Duodenal mucosa (tissue), 2 donors: ENCODE results near the gene BRMS1.
"Not testable (repeated sequence)": the region's sequence is repeated elsewhere in the genome, so short reads cannot be mapped to it uniquely, and the experiment has no call there.

Experiments
- H3K27ac ChIP-seq: one replicate; pipeline ENCODE4 v1.7.0; 2013; ENCODE audit warnings: low read depth, low read length
- H3K27me3 ChIP-seq, 2 donors: one replicate each; pipeline ENCODE4 v1.7.0; 2013; ENCODE audit warnings: low read length in 2 of 2, control low read depth in 1 of 2; ENCODE audit not compliant: insufficient read depth in 2 of 2, control insufficient read depth in 1 of 2
- H3K36me3 ChIP-seq, 2 donors: one replicate each; pipeline ENCODE4 v1.7.0; 2013; ENCODE audit warnings: low read length in 2 of 2, control low read depth in 1 of 2; ENCODE audit not compliant: insufficient read depth in 2 of 2, control insufficient read depth in 1 of 2
- H3K4me1 ChIP-seq, 2 donors: one replicate each; pipeline ENCODE4 v1.7.0; 2013; ENCODE audit warnings: low read length in 2 of 2, control low read depth in 1 of 2; ENCODE audit not compliant: insufficient read depth in 2 of 2, control insufficient read depth in 1 of 2
- H3K4me3 ChIP-seq, 2 donors: one replicate each; pipeline ENCODE4 v1.7.0; 2013; ENCODE audit warnings: low read length in 2 of 2, low read depth in 1 of 2
- H3K9ac ChIP-seq, 2 donors: one replicate each; pipeline ENCODE4 v1.7.0; 2013; ENCODE audit warnings: low read length in 2 of 2, low read depth in 1 of 2
- H3K9me3 ChIP-seq, 2 donors: one replicate each; pipeline ENCODE4 v1.7.0; 2013; ENCODE audit warnings: low read length in 2 of 2, control low read depth in 1 of 2; ENCODE audit not compliant: control insufficient read depth in 1 of 2

The BRMS1 gene

DNA sequence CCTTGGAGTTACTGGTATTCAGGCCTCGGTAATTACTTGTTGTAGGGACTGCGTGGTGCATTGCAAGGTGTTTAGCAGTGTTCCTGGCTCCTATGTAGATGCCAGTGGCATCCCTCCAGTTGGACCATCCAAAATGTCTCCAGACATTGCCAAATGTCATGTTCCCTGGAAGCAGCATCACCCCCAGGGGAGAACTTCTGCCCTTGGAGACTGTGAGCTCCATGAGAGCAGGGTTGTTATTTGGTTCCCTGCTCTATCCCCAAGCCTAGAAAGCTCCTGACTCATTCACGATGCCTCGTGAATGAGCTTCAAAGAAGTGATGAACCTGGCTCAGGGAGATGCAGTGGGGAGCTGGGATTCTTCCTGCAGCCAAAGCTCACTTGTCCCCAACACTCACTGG lies 23.3 kb downstream of the BRMS1 start:
- Histone ChIP-seq H3K4me1 (peaks cover 10 to 13% of the 10 kb centered on the region in 2 donors), H3K4me3 (no peak overlapping the region), H3K9me3 (no peaks in the 10 kb centered on the region), H3K36me3 (no peaks in the 10 kb centered on the region), H3K9ac (no peak overlapping the region), H3K27me3 (no peaks in the 10 kb centered on the region), H3K27ac (no peak overlapping the region)

DNA sequence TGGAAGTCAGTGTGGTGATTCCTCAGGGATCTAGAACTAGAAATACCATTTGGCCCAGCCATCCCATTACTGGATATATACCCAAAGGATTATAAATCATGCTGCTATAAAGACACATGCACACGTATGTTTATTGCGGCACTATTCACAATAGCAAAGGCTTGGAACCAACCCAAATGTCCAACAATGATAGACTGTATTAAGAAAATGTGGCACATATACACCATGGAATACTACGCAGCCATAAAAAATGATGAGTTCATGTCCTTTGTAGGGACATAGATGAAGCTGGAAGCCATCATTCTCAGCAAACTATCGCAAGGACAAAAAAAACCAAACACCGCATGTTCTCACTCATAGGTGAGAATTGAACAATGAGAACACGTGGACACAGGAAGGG lies 24.2 kb downstream of the BRMS1 start:
- not testable (repeated sequence) for H3K9me3 ChIP-seq, H3K27me3 ChIP-seq, H3K27ac ChIP-seq, H3K36me3 ChIP-seq, H3K9ac ChIP-seq, H3K4me3 ChIP-seq
- H3K4me1 ChIP-seq, result peaks cover 10 to 17% of the 10 kb centered on the region in 2 donors

- not testable (repeated sequence) for H3K9me3 ChIP-seq, H3K36me3 ChIP-seq
- peaks cover 10 to 17% of the 10 kb centered on the region in 2 donors for H3K4me1 ChIP-seq
Measured at GRCh38 chr11:66320289-66320688, 24.6 kb downstream of the BRMS1 start.

DNA sequence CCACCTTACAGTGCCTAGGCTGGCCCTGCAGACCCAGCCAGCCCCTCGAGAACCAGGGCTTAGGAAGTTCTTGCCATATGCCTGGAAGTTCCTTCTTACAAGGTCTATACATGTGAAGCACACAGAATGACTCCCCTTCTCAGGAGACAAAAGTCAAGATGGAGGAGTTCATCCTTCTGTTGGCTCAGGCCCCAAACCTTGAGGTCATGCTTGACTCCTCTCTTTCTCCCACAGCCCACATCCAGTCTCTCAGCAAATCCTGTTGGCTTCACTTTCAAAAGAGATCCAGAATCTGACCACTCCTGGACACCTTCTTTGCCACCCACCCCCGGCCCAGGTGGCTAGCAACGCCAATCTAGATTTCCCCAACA lies 26.3 kb downstream of the BRMS1 start:
- peaks cover 10 to 23% of the 10 kb centered on the region in 2 donors for H3K4me1 ChIP-seq
- no peaks in the 10 kb centered on the region for H3K36me3 ChIP-seq
- H3K4me3 ChIP-seq, result no peak overlapping the region
- no peak overlapping the region for H3K27ac ChIP-seq
- H3K9me3 ChIP-seq, result no peaks in the 10 kb centered on the region
- no peaks in the 10 kb centered on the region for H3K27me3 ChIP-seq
- no peak overlapping the region for H3K9ac ChIP-seq

More at GRCh38 chr11:66320289-66320688, 24.6 kb downstream of the BRMS1 start:
- not testable (repeated sequence) for H3K9ac ChIP-seq, H3K27ac ChIP-seq, H3K4me3 ChIP-seq, H3K27me3 ChIP-seq

GRCh38 chr11:66317723-66318599 lies 26.9 kb downstream of the BRMS1 start:
- Histone ChIP-seq H3K9me3 (no peaks in the 10 kb centered on the region), H3K4me1 (peaks cover 14 to 27% of the 10 kb centered on the region in 2 donors), H3K27ac (peak overlapping the region; percentile 61), H3K9ac (no peak overlapping the region), H3K27me3 (no peaks in the 10 kb centered on the region), H3K36me3 (no peaks in the 10 kb centered on the region), H3K4me3 (no peak overlapping the region)

- Histone ChIP-seq H3K36me3 (no peaks in the 10 kb centered on the region), H3K9me3 (no peaks in the 10 kb centered on the region), H3K4me3 (no peak overlapping the region), H3K9ac (no peak overlapping the region), H3K27me3 (no peaks in the 10 kb centered on the region), H3K27ac (peak overlapping the region; percentile 61), H3K4me1 (peaks cover 14 to 27% of the 10 kb centered on the region in 2 donors)
Measured at GRCh38 chr11:66317322-66317722, 27.6 kb downstream of the BRMS1 start.

GRCh38 chr11:66316849-66317251 lies 28.1 kb downstream of the BRMS1 start, which contains the start of gene CD248:
TSS of gene CD248 (minus strand) at chr11:66317044. CDS start at chr11:66317027, 17 bp downstream.
- Histone ChIP-seq H3K9ac (peak within 1 kb of the TSS in 1 of 2 donors; percentile 18), H3K4me3 (peak within 1 kb of the TSS in 1 of 2 donors; percentile 51), H3K4me1 (peaks cover 14 to 27% of the 10 kb centered on the region in 2 donors), H3K27ac (peak within 1 kb of the TSS; percentile 61), H3K9me3 (no peaks in the 10 kb centered on the region), H3K27me3 (no peaks in the 10 kb centered on the region), H3K36me3 (no peaks in the 10 kb centered on the region)

- H3K9me3 ChIP-seq, result no peaks in the 10 kb centered on the region
- H3K9ac ChIP-seq, result peak overlapping the region in 1 of 2 donors; percentile 18
- H3K36me3 ChIP-seq, result no peaks in the 10 kb centered on the region
- peak overlapping the region in 1 of 2 donors; percentile 51 for H3K4me3 ChIP-seq
- peaks cover 19 to 31% of the 10 kb centered on the region in 2 donors for H3K4me1 ChIP-seq
- H3K27me3 ChIP-seq, result no peaks in the 10 kb centered on the region
- H3K27ac ChIP-seq, result peak overlapping the region; percentile 44
Measured at GRCh38 chr11:66315921-66316811, 28.7 kb downstream of the BRMS1 start.

DNA sequence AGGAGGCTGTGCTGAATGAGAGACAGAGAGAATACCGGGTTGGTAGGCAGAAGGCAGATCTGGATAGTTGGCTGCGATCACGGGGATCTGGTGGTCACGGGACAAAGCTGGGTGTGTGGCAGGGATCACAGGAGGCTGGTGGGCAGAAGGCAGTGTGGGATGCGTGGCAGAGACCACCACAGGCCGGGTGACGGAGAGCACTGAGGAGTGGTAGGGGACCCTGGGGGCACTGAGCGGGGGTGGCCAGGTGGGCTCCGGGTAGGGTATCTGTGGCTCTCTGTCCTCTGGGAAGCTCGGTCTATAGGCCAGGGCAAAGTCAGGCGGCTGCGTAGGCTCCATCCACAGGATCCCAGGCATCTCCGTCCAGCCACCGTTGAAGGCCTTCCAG lies 29.4 kb downstream of the BRMS1 start:
- Histone ChIP-seq H3K27ac (no peak overlapping the region), H3K9me3 (no peaks in the 10 kb centered on the region), H3K36me3 (no peaks in the 10 kb centered on the region), H3K4me1 (peaks cover 19 to 31% of the 10 kb centered on the region in 2 donors), H3K27me3 (no peaks in the 10 kb centered on the region), H3K4me3 (peak overlapping the region in 1 of 2 donors; percentile 51), H3K9ac (peak overlapping the region in 1 of 2 donors; percentile 18)
